Pancreas (tissue), 10 donors: Measurements from ENCODE around the gene BCAS2. TPM values are rescaled to one million over a fixed set of nuclear protein-coding genes. Genes with fewer than 3 reads are reported as not detected.

Experiments used
- ATAC-seq, 4 donors: fragments of 200-7000 bp; cut with Tn5 transposase; one replicate each; pipeline versions ENCODE4 v1.8.0 to v1.9.1; 2020; ENCODE audit warnings: mild to moderate bottlenecking in 4 of 4, moderate library complexity in 4 of 4
- DNase-seq, 6 donors: peaks; one replicate each; pipeline ENCODE4 v3.0.0-alpha.2; 2020
- FAIRE-seq: peaks from 2 replicates; lab custom pipeline; 2012; peaks lifted over from hg19 to GRCh38; lab: Jason Lieb, UNC
- H3K27ac ChIP-seq, 4 donors: fragments of 200-600 bp; sonication (generic); 1 replicate in 3 of 4; 2 replicates in 1 of 4; pipeline versions ENCODE4 v1.5.0 to v1.8.0; 2020
- H3K27me3 ChIP-seq, 4 donors: fragments of 200-600 bp; one replicate each; pipeline ENCODE4 v1.8.0; 2021
- H3K36me3 ChIP-seq, 3 donors: fragments of 200-600 bp; sonication (generic) in 1 of 3; one replicate each; pipeline versions ENCODE4 v1.5.0 to v1.8.0; 2020 to 2021
- H3K4me1 ChIP-seq, 3 donors: fragments of 200-600 bp; one replicate each; pipeline ENCODE4 v1.8.0; 2021
- H3K4me3 ChIP-seq, 4 donors: fragments of 200-600 bp; sonication (generic) in 2 of 4; one replicate each; pipeline versions ENCODE4 v1.5.0 to v1.8.0; 2020 to 2021
- H3K9me3 ChIP-seq, 4 donors: fragments of 200-600 bp; one replicate each; pipeline ENCODE4 v1.8.0; 2021
- CTCF ChIP-seq, 4 donors: fragments of 200-600 bp; sonication (generic) in 3 of 4; IDR thresholded peaks; one replicate each; pipeline versions ENCODE4 v1.5.0 to v1.8.0; 2021; ENCODE audit warnings: antibody characterized with exemption in 4 of 4
- WGBS, 2 donors: extraction: QIAGEN DNeasy Blood & Tissue Kit; methylation state at CpG; one replicate each; pipeline ENCODE4 v1.1.7; 2013; 5-methylcytosine and 5-hydroxymethylcytosine counted together
- intact Hi-C, 3 donors: fragments of 100-400 bp; cut with DNase I; formaldehyde crosslinking; loops; one replicate each; pipeline versions ENCODE4 v1.11.1 to v1.14.2; 2022
- polyA plus RNA-seq, 2 donors: library from polyadenylated mRNA; stranded (reverse); fragments of 200-250 nt; gene quantifications; one replicate each; pipeline ENCODE4 v1.2.3, GENCODE V29; 2013
- total RNA-seq, 6 donors: library from RNA; stranded (reverse); fragmentation: NEBNext Ultra II Directional in 4 of 6; extraction: Animal tissue kit (Norgen Biotek cat#: 25700) in 4 of 6; gene quantifications; one replicate each; pipeline versions ENCODE4 v1.2.1 to v1.2.4, GENCODE V29; 2021 to 2023
- donor health status: healthy with polysubstance abuse.
- donor health status: DM: no; HTN: no; CAD: no; lungs with moderate emphysema.
- donor health status: DM: no; HTN: no; CAD: no.
- donor health status: control.
- donor health status: control.
- donor health status: Bipolar disorder and iron deficiency.
- donor health status: DM: yes; HTN: yes; CAD: no.
- donor health status: DM: no; HTN: no; CAD: no.
- donor health status: DM: no; HTN: no; CAD: no.
- donor health status: DM: yes; HTN: yes; CAD: no.

BCAS2 gene
- total RNA-seq (10 to 100 TPM; 11.7 to 17.5 (median 13.3) TPM), polyA plus RNA-seq (10 to 100 TPM in 1 of 2 donors, 1 to 10 TPM in 1; 9.6 to 24.4 TPM)

- H3K27me3 ChIP-seq: no peaks in the 10 kb centered on the region
- TF ChIP-seq CTCF (IDR thresholded peaks at IDR 0.05): no peak
- WGBS, 2 donors: 5 to 7% methylated on average over 40 of the region's 40 CpGs
- peak; percentile 98 for FAIRE-seq
- peaks cover 0 to 19% (median 17%) of the 10 kb centered on the region in 3 donors for H3K4me1 ChIP-seq
- peak within 1 kb of the TSS; percentile 18 to 73 (median 57) for H3K4me3 ChIP-seq
- intact Hi-C loops: no loop called here
- H3K27ac ChIP-seq: peak within 1 kb of the TSS; percentile 54 to 88 (median 72)
- peaks cover 0 to 5% (median 0%) of the 10 kb centered on the region in 3 donors for H3K36me3 ChIP-seq
- H3K9me3 ChIP-seq: no peaks in the 10 kb centered on the region
- peak; percentile 88 to 98 (median 96) for DNase-seq
- peak; percentile 98 to 100 (median 98) for ATAC-seq
Measured at GRCh38 chr1:114581335-114582287, at the start of gene BCAS2. Gene BCAS2, minus strand, starts transcription at chr1:114581615. Its CDS starts 24 bp downstream, at chr1:114581591.

GRCh38 chr1:114627107-114627506 is 45.7 kb upstream of the BCAS2 start:
- Histone ChIP-seq H3K9me3 (no peaks in the 10 kb centered on the region), H3K4me3 (no peak overlapping the region), H3K4me1 (no peaks in the 10 kb centered on the region), H3K36me3 (peaks cover 0 to 3% (median 0%) of the 10 kb centered on the region in 3 donors), H3K27ac (no peak overlapping the region), H3K27me3 (no peaks in the 10 kb centered on the region)
- TF ChIP-seq CTCF (IDR thresholded peaks at IDR 0.05): no peak
- ATAC-seq: no peak
- WGBS, 2 donors: 34 to 53% methylated on average over 2 of the region's 2 CpGs
- intact Hi-C loops: no loop called here
- no peak for FAIRE-seq
- DNase-seq: no peak

- H3K36me3 ChIP-seq: peaks cover 0 to 11% (median 0%) of the 10 kb centered on the region in 3 donors
- DNase-seq (no peak), ATAC-seq (no peak), FAIRE-seq (no peak)
- no peak for TF ChIP-seq CTCF (IDR thresholded peaks at IDR 0.05)
- H3K27ac ChIP-seq: no peak overlapping the region
- H3K4me3 ChIP-seq: no peak overlapping the region
- no peaks in the 10 kb centered on the region for H3K9me3 ChIP-seq
- intact Hi-C loops: no loop called here
- no peaks in the 10 kb centered on the region for H3K27me3 ChIP-seq
- 90 to 91% methylated on average over 5 of the region's 5 CpGs for WGBS, 2 donors
- no peaks in the 10 kb centered on the region for H3K4me1 ChIP-seq
Measured at GRCh38 chr1:114623364-114623763, 41.9 kb upstream of the BCAS2 start.

- no peaks in the 10 kb centered on the region for H3K4me1 ChIP-seq
- no peak overlapping the region for H3K27ac ChIP-seq
- whole genome bisulfite sequencing, 2 donors: 91% methylated on average over 2 of the region's 2 CpGs
- no peak for TF ChIP-seq CTCF (IDR thresholded peaks at IDR 0.05)
- H3K27me3 ChIP-seq: no peaks in the 10 kb centered on the region
- no peak overlapping the region for H3K4me3 ChIP-seq
- ATAC-seq: no peak
- H3K36me3 ChIP-seq: peaks cover 0 to 11% (median 0%) of the 10 kb centered on the region in 3 donors
- no peak for FAIRE-seq
- intact Hi-C loops: no loop called here
- no peaks in the 10 kb centered on the region for H3K9me3 ChIP-seq
- DNase-seq: no peak
Measured at GRCh38 chr1:114620419-114620818, 39.0 kb upstream of the BCAS2 start.
